ENCODE measurements around the gene PRSS48. TPM values are rescaled to one million over a fixed set of nuclear protein-coding genes. Genes with fewer than 3 reads are reported as not detected.

PRSS48 gene
- total RNA-seq, 1 experiment from 2014 or later, result not detected

- WGBS (ENCODE audit: extremely low coverage, insufficient read length, low lambda C conversion rate), result no CpG with 5 or more reads among the region's 5 CpGs
- Histone ChIP-seq H3K23ac (ENCODE audit: insufficient read length, low read depth, low read length) (no peak overlapping the region), H4K20me1 (ENCODE audit: control insufficient read depth, insufficient read depth, insufficient read length) (no peaks in the 10 kb centered on the region), H2BK5ac (ENCODE audit: insufficient read length, low read length) (no peak overlapping the region), H3K79me1 (ENCODE audit: insufficient read depth, low read depth, low read length, poor library complexity, severe bottlenecking) (no peaks in the 10 kb centered on the region), H2AK5ac (ENCODE audit: insufficient read length, low read length) (no peak overlapping the region), H3K27ac (ENCODE audit: insufficient read length, low read depth, low read length) (no peak overlapping the region), H2BK120ac (ENCODE audit: low read depth, low read length, poor library complexity, severe bottlenecking) (no peak overlapping the region), H2BK12ac (ENCODE audit: insufficient read length, low read depth, low read length) (no peak overlapping the region), H3K79me2 (ENCODE audit: insufficient read depth, low read length) (no peaks in the 10 kb centered on the region), H3K18ac (ENCODE audit: insufficient read length, low read depth, low read length) (no peak overlapping the region), H3K4ac (ENCODE audit: low read depth, low read length) (no peak overlapping the region), H3K4me1 (ENCODE audit: insufficient read depth, low read length) (no peaks in the 10 kb centered on the region), H4K5ac (ENCODE audit: insufficient read length, low read depth, low read length) (no peak overlapping the region), H3T11ph (ENCODE audit: low read length) (no peak overlapping the region), H2BK20ac (ENCODE audit: low read depth, low read length, poor library complexity, severe bottlenecking) (no peak overlapping the region), H2BK15ac (ENCODE audit: low read depth, low read length) (no peak overlapping the region), H4K8ac (replicated peaks; ENCODE audit: insufficient read length, low read depth, low read length) (no peak overlapping the region), H2AFZ (ENCODE audit: low read length) (no peak overlapping the region), H3K27me3 (ENCODE audit: insufficient read depth, low read length) (no peaks in the 10 kb centered on the region; the same call in 1 of the 2 replicates), H3K9me3 (ENCODE audit: control insufficient read depth, low read depth, low read length) (no peaks in the 10 kb centered on the region), H3K56ac (ENCODE audit: insufficient read length, low read depth, low read length) (no peak overlapping the region), H4K91ac (ENCODE audit: insufficient read length, low read depth, low read length) (no peak overlapping the region), H3K4me2 (ENCODE audit: insufficient read depth, insufficient read length, low read length) (no peak overlapping the region), H3K23me2 (ENCODE audit: insufficient read length, low read depth, low read length, poor library complexity, severe bottlenecking) (no peaks in the 10 kb centered on the region), H3K9ac (ENCODE audit: extremely low read depth, insufficient read length, low read length) (no peak overlapping the region), H3K14ac (ENCODE audit: insufficient read depth, low read length) (no peak overlapping the region)
- no peak overlapping the region; a peak in 1 of 7 replicates for H3K27ac Mint-ChIP-seq
- H3K36me3 Mint-ChIP-seq (ENCODE audit: insufficient read depth in 1 of 3, low read depth in 3 of 3), result no peaks in the 10 kb centered on the region
- DNase-seq, result no peak
- H3K4me1 Mint-ChIP-seq, result peaks cover 4 to 7% of the 10 kb centered on the region in 2 experiments; a peak in 2 of 4 replicates
- no peak overlapping the region for H3K4me3 Mint-ChIP-seq
- TF ChIP-seq CTCF (conservative IDR thresholded peaks at IDR 0.05), result no peak
- H3K27me3 Mint-ChIP-seq (ENCODE audit: low read depth), result no peaks in the 10 kb centered on the region
- H3K9me3 Mint-ChIP-seq, result no peaks in the 10 kb centered on the region
Measured at GRCh38 chr4:151340751-151341385, 63.9 kb downstream of the PRSS48 start.

Other genes starting within 250 kb of the PRSS48 start
- gene RPS3A, start 177.5 kb upstream of the PRSS48 start, total RNA-seq (2021), result 2,679 and 2,686 TPM in 2 replicates
- gene SH3D19, start 48.4 kb downstream of the PRSS48 start, total RNA-seq (2021), result 29.7 and 32.1 TPM in 2 replicates
- gene FHIP1A, start 132.0 kb downstream of the PRSS48 start, total RNA-seq (2021), result 24.9 and 28.2 TPM in 2 replicates

Measured in H9 (cell line).